GM18499 (cell line): ENCODE measurements around the gene CENPL.
"Not testable (repeated sequence)": the region's sequence is repeated elsewhere in the genome, so short reads cannot be mapped to it uniquely, and the experiment has no call there.

Experiments
- ATAC-seq: cut with Tn5 transposase; IDR thresholded peaks from one replicate; pipeline ENCODE4 v1.9.1; 2021; ENCODE audit warnings: moderate number of reproducible peaks; ENCODE audit not compliant: insufficient read depth, unreplicated experiment

CENPL gene

GRCh38 chr1:173768206-173768605 is 56.5 kb downstream of the CENPL start:
- no peak for ATAC-seq

- ATAC-seq: not testable (repeated sequence)
Measured at GRCh38 chr1:173764331-173764730, 60.4 kb downstream of the CENPL start.

GRCh38 chr1:173758980-173759379 is 65.7 kb downstream of the CENPL start:
- no peak for ATAC-seq

- no peak for ATAC-seq
Measured at GRCh38 chr1:173758110-173758509, 66.6 kb downstream of the CENPL start.

- ATAC-seq: no peak
Measured at GRCh38 chr1:173757666-173758065, 67.0 kb downstream of the CENPL start.

GRCh38 chr1:173753830-173754229 is 70.9 kb downstream of the CENPL start:
- ATAC-seq: no peak
